Measurements from ENCODE around the gene OR6B1.

The OR6B1 gene

DNA sequence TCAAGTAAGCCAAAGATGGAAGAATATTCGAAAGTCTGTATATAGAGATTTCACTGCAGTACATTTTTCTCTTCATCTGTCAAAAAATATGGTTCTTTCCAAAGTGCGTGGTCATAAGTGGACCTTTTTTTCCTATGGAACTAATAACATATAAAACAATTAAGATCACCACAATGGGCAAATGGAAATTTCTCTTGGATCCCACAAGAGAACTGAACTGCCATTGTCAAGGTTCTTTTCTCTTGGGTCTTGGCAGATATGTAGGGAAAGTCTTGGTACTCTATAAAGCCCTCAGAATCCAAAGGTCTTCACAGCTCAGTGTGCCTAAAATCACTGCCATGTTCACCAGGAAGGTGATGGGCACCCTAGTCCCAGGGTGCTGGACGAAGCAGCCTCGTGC is at the start of gene OR6B1:
Gene OR6B1 (plus strand): TSS at position 301 of the 400 bp plus-strand sequence. CDS start 3,677 bp downstream, outside the sequence.
- DNase-seq: no peak

DNA sequence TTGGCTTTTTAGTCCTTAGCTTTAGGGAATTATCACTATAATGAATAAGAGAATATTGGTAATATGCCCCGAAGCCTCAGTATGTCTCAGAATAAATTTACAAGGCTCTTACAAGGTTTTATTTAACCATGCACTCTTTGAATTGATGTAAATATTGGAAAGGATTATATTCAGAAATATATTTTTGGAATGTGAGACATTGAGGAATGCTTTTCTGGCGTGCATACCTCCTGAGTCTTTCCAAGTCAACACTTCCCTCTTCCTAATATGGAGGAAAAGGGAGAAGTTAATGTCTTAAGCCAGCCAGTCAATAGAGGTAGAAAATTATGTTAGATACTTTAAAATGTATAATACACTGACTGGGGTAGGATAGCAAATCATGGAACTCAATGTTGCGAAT is 46.7 kb upstream of the OR6B1 start:
- no peak for DNase-seq

DNA sequence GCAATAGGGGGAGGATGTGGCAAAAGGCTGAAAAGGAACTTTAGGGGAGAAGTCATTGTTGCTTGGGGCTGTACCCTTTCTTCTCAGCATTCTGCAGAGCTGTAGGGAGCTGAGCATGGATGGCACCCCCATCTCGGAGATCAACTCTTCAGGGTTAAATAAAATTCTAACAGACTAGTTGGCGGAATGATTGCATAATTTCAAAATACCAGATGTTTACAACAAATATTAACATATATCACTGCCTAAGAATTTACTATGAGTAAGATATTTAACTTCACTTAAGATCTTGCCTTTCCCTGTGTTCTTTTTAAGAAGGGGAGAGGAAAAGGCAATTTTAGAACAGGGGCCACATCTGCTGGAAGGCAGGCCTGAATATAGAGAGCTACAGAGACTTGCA is 46.0 kb upstream of the OR6B1 start:
- no peak for DNase-seq

DNA sequence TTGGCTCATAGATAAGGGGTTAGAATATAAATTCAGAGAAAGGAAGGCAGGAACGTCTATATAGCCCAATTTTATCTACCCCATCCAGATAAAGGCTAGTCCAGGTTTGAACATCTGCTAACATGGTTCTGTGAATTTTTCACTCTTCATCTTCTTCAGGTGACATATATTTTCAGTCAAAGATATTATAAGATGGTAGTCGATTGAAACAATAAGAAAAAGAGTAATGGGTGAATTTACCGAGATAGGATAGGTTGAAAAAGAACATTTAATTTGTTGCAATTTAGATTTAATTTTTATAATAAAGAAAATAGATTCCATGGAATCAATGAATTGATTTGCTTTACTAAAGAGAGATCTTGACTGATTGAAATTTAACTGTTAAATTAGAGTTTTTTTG is 45.6 kb upstream of the OR6B1 start, which contains the start of gene OR2F1:
Gene OR2F1 (plus strand): TSS at position 301 of the 400 bp plus-strand sequence. CDS start 5,127 bp downstream, outside the sequence.
- DNase-seq: no peak

DNA sequence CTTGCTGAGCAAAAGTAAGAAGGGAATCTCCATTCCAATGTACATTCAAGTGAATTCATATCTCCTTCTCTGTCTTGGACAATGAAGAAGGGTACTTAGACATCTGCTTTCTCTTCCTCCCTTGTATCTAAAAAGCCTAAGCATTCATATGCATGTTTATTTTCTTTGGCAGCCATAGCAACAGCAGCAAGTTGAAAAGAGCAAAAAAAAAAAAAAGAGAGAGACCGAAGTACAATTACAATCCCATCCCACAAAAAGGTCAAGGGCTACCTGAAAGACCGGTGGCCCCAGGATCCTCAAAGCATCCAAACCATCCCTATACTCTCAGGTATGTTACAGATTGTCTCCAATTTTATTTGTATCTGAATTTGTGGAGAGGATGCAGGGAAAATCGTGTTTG is 41.3 kb upstream of the OR6B1 start:
- no peak for DNase-seq

DNA sequence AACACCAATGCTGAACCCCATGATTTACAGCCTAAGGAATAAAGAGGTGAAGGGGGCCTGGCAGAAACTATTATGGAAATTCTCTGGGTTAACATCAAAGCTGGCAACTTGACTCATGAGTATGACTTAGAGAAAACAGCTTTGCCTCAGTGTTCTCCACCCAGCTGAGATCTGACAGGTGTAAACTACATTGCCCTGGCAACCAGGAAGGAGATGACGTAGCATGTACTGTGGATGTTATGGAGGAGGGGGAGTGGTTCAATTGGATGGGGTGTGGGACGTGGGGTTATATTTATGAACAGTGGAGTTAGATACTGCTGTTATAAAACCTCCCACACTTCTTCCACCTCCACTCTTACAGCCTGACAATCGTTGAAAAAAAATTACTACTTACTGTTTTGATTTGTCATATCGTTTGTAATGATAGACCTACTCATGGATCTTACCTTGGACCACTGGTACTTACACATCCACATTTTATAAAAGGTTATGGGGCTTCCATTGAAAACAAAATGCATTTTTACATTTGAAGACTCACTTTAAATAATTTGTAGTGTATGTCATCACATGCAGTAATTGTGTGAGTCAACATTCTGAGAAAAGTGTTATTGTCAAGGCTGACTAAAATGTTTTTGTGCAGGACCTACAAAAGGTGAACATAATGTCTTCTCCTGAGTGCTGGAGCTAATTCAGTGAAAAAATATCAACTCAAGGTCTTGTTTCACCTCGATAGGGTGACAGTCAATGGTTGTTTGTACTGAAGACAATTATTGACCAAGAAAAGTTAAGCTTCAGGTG is 39.1 kb upstream of the OR6B1 start:
- DNase-seq: no peak

DNA sequence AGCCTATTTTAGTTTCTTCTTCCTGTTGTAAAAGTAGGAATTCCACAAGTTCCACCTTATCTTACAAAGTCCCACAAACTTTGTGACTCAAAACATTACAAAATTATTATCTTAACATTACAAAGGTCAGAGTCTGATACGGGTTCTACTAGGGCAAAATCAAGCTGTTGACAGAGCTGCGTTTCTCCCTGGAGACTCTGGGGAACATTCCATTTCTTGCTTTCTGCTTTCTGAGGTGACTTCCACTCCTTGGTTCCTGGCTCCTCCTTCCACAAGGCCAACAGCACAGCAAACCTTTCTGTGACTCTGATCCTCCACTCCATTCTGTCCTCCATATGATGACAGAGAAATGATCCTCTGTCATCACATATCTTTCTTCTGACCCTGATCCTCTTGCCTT is 34.8 kb upstream of the OR6B1 start:
- no peak for DNase-seq

DNA sequence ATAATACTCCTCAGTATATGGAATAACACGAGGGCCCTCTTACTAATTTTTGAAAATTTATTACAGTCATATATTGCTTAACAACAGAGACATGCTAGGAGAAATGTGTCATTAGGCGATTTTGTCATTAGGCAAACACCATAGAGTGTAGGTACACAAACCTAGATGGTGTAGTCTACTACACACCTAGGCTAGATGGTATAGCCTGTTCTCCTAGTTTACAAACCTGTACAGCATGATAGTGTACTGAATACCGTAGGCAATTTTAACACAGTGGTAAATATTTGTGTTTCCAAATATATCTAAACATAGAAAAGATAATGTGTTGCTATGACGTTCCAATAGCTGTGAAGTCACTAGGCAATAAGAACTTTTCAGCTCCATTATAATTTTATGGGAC is 32.7 kb upstream of the OR6B1 start:
- DNase-seq: no peak

DNA sequence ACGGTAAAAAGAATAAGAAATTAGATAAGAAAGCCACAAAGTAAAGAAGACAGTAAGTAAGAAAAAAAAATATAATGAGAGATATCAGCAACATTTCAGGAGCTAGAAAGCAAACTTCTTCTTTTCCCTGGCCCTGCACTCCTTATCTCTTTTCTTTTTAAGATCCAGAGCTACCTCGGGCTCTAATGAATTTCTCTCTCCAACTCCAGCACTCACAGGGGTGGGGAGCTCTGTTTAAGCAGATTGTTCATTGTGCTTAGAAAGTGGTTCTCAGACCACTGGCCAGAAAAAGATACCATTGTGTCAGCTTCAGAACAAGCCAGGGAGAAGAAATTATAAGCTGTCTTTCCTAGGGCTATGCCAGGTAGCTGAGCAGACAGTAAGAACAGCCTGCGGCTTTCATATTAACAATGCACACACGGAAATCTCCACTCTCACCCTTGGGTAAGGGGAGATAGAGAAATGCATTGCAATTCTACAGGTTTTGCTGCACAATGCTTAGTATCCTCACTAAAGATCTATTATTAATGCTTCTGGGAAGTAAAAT is 26.2 kb upstream of the OR6B1 start:
- DNase-seq: no peak

DNA sequence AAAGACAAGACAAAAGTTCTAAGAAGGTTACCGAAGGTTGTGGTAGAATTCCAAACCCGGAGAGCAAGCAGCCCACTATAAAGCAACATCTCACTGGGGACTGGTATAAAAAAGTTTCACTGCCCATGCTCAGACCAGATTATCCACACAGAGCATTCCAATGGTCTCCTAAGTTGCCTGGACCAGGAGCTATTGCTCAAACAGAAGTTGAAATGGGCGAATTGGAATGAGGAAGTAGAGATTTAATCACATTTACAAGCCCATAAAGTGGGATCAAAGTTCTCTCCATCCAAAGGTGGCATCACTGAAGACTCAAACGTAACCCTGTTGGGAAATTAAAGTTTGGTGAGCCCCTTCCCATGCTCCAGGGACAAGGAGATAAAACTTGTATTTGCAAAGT is 25.7 kb upstream of the OR6B1 start:
- DNase-seq: no peak

DNA sequence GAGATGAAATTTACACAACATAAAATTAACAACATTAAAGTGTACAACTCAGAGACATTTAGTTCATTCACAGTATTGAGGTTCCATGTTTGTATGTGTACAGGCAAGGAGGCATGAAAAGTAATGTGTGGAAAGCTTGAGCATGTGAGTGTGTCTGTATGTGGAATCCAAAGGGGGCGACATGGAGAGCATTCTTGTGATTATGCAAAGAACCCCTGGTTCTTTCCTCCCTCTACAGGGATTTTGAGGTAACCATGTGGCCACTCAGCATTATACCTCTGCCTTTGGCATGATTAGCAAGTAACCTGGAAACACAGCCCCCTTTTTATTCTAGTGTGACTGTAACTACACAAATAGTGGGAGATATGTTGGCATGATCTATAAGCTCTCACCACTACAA is 24.5 kb upstream of the OR6B1 start:
- no peak for DNase-seq

DNA sequence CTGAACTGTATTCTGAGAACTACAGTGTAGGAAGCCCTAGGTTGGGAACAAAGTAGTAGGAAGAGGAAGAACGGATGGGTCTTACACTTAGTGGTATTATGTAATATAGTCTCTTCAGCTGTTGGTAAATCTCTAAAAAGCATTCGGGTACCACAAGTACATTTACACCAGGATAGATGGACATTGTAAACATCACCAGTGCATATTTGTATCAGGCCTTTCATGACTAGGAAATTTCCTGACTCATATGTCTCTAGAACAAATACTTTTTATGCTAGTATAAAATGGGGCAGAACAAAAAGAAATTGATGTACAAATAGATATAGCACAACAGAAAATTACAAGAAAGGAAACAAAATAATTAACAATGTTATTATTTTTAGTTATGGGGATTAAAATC is 21.5 kb upstream of the OR6B1 start:
- no peak for DNase-seq

DNA sequence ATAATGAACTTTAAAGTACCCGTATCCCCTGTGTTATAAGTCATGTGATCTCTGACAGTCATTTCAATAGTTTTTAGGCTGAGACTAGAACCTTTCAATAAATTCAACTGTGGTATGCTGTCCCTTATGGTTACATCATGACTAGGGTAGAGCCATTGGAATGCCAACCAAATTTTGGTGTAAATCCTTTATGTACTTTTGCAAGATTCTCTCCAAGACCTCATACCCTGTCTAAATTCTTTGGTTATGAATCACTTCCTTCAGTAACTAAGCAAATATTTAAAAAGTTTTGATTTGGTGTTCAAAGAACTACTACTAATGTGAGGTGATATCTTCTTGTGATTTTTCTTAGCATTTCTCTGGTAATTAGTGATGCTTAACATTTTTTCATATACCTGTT is 20.8 kb upstream of the OR6B1 start:
- DNase-seq: no peak

DNA sequence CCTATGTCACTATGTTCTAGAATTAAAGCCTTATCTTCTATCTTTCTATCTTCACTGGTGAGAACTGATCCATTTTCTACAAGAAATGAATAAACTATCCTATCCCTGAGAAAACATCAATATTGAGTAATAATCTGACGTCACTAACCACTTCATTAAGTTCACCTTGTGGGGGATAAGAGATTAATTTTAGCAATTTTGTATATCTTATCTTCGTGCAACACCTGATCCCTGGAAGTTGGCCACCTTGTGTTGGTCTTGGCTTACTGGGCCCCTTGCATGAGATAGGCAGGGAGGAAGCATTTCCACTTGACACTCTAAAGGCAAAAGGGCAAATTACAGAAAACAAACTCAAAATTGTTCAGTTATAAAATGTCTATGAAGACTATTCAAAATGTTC is 20.1 kb upstream of the OR6B1 start:
- no peak for DNase-seq

DNA sequence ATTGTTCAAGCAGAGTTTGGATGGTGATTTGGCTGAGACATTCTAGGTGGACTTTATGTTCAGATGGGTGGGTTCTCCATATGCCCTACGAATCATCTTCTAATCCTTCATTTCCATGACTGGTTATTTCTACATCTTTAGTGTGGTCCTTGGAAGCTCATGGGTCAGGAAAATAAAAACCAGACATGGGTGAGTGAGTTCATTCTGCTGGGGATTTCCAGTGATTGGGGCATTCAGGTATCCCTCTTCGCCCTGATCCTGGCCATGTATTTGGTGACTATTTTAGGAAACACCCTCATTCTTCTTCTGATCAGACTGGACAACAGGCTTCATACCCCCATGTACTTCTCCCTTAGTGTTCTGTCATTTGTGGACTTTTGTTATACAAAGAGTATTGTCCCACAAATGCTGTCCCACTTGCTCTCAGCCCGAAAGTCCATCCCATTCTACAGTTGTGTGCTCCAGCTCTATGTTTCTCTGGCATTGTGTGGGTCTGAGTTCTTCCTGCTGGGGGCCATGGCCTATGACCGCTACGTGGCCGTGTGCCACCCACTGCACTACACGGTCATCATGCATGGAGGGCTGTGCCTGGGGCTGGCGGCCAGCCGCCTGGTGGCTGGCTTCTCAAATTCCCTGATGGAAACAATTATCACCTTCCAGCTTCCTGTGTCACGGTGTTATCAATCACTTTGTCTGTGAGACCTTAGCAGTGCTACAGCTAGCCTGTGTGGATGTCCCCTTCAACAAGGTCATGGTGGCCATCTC is 19.2 kb upstream of the OR6B1 start:
- no peak for DNase-seq

DNA sequence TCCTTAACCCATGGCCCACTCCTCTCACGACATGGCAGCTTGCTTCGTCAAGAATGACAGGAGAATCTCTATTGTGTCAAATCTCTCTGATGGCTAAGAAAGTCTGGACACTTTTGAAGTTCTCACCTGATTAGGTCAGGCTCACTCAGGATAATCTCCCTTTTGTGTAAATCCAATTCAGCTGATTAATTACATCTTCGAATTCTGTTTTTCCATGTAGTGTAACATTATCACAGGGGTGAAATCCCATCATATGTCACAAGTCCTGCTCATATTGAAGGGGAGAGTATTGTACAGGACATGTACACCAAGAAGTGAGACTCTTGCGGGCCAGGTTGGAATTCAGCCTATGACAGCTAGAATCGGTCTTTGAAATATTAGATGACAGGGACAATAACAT is 16.2 kb upstream of the OR6B1 start:
- no peak for DNase-seq

DNA sequence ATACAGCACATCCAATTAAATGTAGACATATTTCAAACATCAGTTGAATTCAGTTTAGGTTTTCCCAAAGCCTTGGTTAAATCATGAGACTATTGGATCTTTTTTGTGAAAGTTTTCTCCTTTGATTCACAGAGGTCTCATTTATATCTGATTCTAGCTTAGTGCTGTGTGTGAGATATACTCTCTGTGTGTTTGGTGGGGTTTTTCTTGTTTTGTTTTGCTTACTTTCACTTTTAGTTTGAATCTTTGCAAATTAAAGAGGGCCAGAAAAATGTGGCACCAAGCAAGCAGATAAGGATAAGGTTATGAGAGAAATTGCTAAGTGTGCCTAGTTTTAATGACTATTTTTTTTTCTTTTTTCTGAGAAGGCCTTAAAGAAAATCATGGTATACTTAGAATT is 12.6 kb upstream of the OR6B1 start:
- no peak for DNase-seq

DNA sequence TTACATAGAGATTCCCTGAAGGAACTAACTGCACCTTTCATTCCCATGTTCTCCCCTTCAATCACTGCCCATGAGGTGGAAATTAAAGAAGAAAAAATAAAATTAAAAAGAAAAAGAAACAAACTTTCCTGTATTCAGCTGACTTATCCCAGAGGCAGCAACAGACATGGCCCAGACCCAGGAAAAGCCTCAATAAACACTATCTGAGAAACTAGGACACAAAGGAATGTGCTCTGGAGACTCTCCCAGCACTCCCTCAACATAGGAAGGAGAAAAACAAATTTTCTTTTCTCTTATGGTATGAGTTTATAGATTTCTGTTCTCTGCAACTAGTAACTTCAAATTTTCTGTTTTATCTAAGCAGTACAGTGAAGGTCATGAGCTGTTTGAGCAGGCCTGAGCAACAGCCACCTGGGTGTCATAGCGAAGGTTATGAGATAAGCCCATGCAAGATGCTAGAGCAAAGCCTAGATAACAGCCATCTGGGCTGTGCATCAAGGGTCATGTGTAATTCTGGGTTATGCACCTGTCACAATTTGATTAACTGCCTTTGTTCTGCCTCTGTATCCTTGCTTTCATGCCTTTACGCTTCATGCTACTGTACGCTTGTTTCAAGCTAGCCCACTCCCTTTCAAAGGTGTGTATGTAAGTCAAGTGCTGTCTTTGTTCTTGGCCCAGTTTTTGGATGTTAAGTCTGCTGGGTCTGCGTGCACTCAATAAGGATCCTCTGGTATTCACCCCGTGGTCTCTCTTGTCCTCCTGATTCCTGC is 11.0 kb upstream of the OR6B1 start:
- no peak for DNase-seq

DNA sequence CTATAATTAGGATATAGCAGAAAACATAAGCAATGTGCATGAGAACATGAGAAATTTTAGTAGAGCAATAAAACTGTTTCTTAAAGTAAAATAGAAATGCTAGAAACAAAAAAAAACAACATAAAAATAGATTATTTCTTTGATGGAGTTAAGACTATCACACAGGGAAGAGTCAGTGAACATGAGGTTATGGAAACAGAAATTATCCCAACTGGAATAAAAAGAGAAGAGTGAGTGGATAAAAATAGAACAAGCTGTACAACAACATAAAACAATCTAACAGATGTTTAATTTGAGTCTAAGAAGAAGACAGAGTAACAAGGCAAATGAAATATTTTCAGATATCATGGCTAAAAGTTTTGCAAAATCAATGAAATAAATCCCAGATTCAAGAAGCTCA is 7.5 kb upstream of the OR6B1 start:
- no peak for DNase-seq

DNA sequence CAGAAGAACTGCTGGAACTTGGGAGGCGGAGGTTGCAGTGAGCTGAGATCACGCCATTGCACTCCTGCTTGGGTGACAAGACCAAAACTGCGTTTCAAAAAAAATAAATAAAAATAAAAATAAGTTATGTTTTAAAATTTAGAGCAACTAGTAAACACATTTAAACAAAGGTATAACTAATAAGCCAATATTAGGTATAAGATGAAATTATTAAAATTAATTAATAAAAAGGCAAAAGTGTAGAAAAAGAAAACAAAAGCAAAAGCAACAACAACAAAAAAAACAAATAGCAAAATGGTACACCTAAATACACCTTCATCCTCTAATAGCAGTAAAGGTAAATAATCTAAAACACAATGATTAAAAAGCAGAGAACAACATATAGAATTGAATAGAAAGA is 6.2 kb upstream of the OR6B1 start:
- DNase-seq: no peak

DNA sequence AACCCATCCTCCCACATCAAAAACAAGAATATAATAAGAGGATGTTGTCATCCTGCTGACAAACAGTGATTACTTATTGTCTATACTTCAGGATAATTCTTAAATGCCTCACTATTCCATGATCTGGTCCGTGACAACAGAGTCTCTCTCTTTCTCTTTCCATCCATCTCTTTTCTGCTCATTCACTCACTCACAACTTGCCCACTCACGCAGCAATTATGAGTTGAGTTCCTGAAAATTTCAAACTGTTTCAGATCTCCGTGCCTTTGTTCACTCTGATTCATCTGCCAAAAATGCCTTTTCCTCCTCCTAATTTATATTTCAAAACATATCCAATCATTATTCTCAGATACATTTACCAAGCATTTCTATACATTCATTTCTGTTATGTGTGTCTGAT is 1.4 kb downstream of the OR6B1 start:
- no peak for DNase-seq

DNA sequence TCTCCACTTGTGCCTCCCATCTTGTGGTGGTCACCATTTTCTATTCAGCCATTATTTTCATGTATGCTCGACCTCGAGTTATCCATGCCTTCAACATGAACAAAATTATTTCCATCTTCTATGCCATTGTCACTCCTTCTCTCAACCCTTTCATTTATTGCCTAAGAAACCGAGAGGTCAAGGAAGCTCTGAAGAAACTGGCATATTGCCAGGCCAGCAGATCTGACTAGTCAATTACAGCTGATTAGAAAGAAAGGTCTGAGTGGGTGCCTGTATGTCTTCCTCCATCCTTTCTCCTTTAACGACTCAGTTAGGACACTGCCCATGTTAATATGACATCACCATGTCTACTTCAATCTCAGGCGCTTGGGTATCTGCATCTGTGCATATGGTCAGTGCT is 4.6 kb downstream of the OR6B1 start:
- no peak for DNase-seq

DNA sequence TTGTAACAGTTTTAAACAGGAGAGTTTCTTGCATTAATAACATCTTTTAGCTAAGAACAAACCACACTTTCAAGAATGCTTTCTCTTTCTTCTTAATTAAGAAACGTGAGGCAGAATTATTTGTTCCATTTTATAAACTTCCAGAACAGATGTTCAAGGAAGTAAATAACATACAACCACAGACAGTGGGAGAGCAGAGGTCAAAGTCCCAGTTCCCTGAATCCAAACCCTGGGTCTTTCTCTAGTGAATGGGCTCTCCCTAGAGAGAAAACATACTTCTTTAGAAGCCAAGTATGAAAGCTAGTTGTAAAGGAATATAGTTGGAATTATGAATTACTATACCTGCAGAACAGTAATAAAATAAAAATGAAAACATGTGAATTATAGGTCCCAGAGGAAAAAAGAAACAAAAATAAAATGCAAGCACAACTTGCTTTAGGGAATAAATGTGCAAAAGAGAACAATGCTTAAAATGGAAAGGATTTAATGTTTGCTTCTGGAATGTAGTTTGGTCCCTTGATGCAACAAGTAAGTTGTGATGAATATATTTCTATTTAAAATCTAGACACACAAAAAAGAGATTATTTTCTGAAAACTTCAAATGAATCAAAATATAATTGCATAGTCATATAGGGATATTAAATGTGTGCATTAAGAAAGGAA is 6.0 kb downstream of the OR6B1 start:
- DNase-seq: no peak
